ENCODE measurements around the gene SP8. TPM values are rescaled to one million over a fixed set of nuclear protein-coding genes. Genes with fewer than 3 reads are reported as not detected.

Gene SP8
- total RNA-seq, 1 donor from 2014 or later = not detected

DNA sequence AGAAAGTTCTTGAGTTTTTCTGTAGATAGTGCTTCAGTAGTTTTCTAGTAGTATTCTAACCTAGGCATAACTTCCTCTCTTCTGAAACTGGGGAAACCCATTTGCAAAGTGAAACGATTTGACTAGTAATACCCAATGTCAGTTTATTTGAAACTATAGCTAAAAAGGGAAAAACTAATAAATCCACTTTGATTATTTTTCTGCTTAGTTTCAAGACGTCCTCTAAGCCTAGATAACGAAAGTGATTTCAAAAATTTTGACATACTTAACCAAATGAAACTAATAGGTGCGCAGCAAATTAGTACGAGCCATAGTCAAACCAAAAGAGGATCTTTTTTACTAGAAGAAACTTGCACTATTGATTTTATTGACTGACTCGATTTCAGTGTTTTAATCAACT, 9.8 kb upstream of the SP8 start:
- intact Hi-C loops (cut with DNase I) = no loop called here
- no peak for ATAC-seq
- DNase-seq (ENCODE audit: missing footprints) = no peak

DNA sequence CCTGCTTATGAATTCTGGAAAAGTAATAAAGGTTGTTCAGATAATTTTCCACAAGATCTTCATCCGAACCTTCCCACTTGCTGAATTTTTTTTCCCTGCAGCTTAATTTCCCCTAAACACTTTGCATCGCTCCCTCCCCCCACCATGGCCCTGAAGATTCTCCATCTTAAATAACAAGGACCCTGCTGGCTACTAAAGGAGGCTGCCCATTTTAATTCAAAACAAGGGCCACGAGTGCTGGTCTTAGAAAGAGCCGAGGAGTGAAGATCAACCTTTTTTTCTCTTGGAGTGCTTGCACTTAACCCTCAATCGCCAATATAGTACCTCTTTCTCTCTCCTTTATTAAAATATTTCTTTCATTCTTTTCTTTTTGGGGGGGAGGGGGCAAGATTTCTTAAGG, 9.2 kb upstream of the SP8 start:
- intact Hi-C loops (cut with DNase I) = no loop called here
- DNase-seq (ENCODE audit: missing footprints) = no peak
- ATAC-seq = no peak

DNA sequence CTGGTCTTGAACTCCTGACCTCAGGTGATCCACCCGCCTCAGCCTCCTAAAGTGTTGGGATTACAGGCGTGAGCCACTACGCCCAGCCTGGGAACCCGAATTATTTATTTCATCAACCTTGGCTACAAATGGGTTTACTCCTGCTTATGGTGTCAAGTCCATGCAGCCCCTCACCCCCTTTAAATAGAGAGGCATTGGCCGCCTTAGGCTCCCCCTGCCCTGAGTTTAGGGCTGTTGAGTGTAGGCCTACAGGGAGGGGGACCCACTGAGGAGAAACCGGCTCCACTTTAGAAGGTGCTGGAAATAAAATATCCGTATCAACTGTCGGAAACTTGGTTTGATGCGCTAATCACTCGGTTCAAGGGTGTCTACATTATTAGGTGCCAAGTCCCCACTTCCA, 8.7 kb upstream of the SP8 start:
- ATAC-seq = no peak
- intact Hi-C loops (cut with DNase I) = no loop called here
- no peak for DNase-seq (ENCODE audit: missing footprints)

DNA sequence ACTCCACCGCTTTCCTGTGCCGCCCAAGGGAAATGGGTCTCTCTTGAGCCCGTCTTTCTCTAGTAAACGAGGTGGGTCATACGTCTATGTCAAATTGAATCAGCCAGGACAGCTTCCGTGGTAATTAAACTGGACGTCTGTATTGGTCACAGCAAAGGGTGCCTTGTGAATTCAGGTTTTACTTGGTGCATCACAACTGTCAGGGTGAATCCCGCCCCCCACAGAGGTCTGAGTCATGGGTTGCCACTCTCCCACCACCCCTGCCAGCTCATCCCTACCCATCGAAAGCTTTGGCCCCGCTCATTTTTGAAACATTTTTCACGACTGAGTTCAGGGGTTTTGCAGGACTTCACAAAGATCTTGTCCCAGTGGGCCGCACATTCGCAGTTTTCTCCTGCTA, 8.0 kb upstream of the SP8 start:
- no peak for DNase-seq (ENCODE audit: missing footprints)
- no peak for ATAC-seq
- intact Hi-C loops (cut with DNase I) = no loop called here

DNA sequence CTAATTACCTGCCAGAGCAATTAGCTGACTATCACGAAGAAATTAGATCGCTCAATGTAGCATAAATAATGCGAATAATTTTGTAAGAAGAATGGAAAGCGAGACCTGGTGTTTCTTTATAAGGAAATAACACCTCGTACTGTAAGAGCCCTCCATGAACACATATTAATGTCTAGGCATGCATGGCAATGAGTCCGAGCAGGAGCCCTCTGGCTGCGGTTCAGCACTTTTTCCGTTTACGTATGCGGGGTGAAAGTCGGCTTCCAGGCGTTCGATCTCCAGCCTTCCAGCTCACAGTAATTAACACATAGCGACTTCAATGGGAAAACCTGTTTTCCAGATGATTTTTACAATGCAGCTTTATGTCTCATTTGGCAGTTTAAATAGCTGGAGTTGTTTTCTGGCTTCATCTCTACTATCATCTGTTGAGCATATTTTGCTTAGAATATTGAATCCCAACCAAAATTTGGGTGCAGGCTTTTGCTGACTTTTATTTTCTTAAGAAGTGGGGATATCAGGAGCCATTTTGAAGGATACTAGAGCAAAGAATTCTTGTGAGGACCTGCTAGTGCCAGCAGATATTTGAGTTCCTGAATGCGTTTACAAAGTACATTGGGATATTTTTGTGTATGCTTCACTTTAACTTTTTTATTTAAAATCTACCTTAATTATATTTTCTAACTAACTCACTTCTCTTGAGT, 7.2 kb upstream of the SP8 start:
- DNase-seq (ENCODE audit: missing footprints) (no peak), ATAC-seq (no peak)
- intact Hi-C loops (cut with DNase I) = no loop called here

DNA sequence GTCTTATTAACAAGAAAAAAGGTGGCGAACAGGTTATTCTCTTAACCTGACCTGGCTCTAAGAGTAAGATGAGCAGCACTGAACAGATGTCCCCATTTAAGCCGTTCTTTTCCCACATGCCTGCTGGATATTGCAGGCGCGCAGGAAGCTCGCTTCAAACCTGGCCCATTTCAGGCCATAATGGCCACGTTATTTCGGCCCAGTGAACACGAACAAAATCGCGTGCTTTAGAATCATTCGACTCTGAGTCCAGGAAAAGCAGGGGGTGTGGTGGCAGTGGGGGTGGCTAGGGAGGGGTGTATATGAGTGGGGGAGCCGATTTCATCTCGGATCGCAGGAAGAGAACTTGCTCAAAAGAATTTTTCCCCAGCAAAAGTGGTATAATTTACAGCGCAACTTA, 6.6 kb upstream of the SP8 start:
- DNase-seq (ENCODE audit: missing footprints) (no peak), ATAC-seq (no peak)
- intact Hi-C loops (cut with DNase I) = no loop called here

DNA sequence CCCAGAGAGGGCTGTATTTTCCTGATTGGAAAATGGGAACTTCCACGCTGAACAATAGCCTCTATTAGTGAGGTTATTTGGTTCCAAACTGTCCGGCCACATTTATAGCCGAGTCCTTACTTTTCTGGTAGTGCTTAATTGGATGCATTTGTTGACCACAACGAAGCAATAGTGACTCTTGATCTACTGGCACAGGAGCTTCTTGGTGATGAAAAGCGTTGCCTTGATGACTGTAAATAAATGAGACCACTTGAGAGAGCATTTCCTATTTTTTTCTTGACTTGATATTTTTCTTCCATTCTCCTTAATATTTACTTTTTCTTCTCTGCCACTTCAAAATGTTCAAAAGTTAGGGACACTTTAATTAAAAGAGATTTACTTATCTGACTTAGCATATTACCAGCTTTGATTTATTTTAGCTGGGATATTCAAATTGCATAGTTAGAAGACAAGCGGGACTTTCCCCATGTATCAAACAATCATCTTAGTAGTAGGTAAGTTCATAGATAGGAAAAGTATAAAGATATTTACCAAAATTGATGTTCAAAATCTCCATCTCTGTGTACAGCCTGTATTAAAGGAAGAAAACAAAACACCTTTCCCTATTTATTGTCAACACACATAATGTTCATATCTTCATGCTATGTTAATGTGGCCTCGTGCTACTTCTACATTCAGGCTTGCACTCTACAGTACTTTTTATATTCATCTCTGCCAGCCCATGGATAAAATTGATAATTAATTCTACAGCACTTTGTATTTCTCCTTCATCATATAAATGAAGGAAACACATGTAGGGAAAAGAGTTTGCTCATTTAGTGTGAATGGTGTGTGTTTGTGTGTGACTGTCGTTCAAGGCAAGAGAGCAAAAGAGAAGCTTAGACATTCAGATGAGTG, 5.1 kb upstream of the SP8 start:
- no peak for ATAC-seq
- intact Hi-C loops (cut with DNase I) = no loop called here

DNA sequence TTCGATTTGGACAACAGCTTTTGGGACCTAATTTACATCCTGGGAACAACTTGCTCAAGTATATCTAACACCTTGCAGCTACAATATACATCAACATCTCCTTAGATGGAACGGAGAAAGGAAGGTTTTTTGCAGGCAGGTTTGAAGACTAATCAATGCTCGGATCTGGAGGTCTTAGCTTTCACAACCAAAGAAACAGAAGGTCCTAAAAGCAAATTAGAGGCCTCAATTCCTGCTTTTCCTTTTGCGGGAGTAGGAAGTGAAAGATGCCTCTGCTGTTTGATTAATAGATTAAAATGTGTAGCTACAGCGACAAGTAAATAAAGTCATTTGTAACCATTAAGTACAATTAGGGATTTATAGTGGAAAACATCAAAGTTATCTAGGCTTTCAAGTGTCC, 3.7 kb upstream of the SP8 start:
- DNase-seq (ENCODE audit: missing footprints) (no peak), ATAC-seq (no peak)
- intact Hi-C loops (cut with DNase I) = no loop called here

More for the DNA sequence above, 5.1 kb upstream of the SP8 start:
- DNase-seq (ENCODE audit: missing footprints) = no peak

DNA sequence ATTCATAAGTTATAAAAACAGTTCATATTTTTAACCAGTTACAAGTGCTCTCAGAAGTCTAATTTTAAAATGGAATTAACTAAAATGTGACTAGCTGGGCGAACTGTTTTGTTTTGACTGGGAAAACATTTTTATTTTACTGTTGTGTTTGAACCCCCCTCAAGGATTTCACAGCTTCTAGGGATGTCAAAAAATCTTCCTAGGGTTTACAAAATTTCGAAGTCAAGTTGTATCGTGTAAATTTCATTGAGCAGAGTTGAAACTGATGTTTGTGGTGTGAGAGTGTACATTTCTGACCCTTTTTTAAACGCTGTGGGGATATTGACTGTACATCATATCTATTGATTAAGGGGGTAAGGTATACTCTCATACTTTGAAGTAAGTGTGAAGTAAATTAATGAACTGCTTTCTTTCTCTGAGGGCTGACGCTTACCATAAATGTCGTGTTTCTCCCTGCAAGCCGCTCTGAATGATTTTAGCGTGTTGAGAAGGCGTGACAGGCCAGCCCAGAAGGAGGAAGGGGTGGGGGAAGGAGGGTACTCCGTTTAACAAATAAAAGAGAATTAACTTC, 1.8 kb upstream of the SP8 start:
- ATAC-seq (no peak), DNase-seq (ENCODE audit: missing footprints) (no peak)
- intact Hi-C loops (cut with DNase I) = no loop called here

DNA sequence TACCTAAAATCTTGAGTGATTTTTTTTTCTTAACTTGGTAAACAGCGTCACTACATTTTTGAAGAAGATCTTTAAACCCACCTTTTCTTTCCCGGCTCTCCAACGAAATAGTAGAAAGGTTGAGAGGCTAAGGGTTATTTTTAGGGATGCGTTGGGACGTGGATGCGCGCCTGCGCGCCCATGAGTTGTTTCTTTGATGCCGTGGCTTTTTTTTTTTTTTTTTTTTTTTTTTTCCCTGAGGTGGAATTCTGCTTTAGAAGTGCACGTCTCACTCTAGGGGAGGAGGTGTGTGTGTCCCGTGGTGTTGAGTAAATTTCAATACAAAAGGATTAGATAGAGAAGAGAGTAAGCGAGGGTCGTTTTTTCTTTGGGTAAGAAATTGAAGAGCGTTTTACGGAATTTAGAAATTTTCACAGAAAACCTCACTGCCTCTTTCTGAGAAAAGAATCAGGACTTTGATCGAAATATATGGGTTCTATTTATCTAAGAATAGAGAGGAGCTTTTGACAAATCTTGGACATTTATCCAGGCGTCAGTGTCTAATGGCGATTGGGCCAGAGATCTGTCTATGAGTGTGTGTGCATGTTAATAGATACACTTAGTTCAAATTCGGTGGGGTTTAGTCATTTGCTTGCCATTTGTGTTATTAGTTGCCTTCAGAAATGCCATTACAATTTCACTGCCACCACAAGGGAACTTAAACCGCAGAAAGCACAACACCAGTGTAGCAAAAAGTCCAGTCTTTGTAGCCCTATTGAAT, 1.2 kb upstream of the SP8 start:
- intact Hi-C loops (cut with DNase I) = no loop called here
- no peak for ATAC-seq
- no peak for DNase-seq (ENCODE audit: missing footprints)

DNA sequence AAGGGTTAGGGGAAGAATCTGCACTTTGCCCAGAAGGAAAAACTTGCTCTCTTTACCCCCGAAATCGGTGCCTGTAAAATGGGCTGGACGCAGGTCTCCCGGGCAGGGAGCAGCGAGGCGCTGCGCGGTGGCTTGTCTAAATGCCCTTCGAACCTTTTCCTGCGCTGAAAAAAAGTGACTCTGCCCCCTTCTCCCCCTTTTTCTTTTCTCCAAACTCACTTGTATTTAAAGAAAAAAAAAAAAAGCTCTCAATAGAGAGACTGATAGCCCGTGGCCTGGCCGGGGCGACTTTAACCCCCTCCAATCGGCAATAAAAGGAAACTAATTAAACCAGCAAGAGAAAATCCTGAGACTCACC, 286 bp downstream of the SP8 start:
- no peak for DNase-seq (ENCODE audit: missing footprints)
- intact Hi-C loops (cut with DNase I) = no loop called here
- no peak for ATAC-seq

DNA sequence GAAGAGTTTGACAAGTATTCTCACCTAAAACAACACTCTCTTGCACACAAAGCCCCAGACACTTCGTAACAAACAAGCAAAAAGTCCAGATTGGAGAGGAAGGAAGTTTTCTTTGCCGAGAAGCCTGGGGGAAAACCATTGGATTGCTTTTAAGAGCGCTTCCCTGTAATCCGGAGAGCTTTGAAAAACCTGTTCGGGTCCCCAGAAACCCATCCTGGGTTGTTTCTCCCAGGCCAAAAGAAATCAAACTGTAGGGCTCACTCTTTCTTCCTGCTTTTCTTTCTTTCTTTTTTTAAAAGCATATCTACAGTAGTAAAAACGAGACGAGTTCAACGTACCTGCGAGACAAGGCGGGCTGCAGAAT, 655 bp downstream of the SP8 start:
- DNase-seq (ENCODE audit: missing footprints) (no peak), ATAC-seq (no peak)
- intact Hi-C loops (cut with DNase I) = no loop called here

DNA sequence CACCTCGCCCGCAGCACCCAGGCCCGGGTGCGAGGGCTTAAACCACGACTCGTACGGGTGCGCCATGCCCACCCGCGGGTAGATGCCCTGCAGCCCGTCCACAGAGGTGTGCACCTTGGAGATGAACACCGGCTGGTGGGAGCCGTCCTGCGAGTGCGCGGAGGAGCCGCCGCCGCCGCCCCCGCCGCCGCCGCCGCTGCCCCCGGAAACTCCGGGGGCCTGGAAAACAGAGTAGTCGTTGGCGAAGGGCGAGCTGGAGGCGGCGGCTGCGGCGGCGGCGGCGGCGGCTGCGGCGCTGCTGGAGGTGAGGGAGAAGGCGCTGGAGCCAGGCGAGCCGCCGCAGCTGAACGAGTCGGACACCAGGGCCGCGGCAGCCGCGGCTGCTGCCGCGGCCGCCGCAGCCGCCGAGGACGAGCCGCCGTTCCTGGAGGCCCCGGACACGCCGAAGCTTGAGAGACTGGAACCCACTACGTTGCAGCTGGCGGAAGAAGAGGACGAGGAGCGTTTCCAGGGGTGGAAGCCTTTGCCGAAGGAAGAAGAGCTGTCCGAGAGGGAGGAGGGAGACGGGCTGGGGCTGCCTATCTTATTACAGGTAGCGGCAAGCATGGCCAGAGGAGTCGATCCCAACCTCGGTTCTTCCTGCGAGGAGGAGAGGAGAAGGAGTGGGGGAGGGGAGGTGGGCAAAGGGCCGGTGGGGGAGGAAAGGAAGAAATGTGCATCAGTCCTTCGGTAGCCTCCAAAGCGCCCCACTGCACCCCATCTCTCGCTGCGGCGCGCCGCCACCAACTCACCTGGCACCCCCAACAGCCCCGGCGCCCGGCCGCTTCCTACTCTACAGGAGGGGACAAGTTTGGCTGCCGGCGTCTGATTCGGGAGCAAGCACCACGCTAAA, 1.3 kb downstream of the SP8 start:
- intact Hi-C loops (cut with DNase I) = no loop called here
- no peak for ATAC-seq
- no peak for DNase-seq (ENCODE audit: missing footprints)

DNA sequence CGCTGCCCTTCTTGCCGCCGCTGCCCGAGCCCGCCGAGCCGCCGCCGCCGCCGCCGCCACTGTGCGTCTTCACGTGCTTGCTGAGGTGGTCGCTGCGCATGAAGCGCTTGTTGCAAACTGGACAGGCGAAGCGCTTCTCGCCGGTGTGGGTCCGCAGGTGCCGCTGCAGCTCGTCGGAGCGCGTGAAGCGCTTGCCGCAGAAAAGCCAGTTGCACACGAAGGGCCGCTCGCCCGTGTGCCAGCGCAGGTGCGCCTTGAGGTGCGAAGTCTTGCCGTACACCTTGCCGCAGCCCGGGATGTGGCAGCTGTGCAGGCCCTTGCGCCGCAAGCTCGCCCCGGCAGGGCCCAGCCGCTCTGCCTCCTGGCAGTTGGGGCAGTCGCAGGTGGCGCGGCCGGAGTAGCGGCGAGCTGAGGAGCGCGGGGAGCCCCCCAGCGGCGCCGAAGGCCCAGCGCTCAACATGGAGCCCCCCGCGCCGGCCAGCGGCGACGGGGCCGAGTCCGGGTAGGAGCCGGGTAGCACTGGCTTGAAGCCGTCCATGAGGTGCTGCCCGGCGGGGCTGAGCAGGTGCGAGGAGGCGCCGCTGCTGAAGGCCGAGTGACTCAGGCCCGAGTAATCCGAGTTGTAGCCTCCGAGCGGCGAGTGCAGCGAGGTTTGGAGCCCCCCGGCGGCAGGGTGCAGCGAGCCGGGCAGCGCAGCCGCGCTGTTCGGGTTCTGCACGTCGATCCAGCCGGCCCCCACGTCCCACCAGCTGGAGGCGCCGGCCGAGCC, 2.1 kb downstream of the SP8 start:
- no peak for ATAC-seq
- intact Hi-C loops (cut with DNase I) = no loop called here
- no peak for DNase-seq (ENCODE audit: missing footprints)

DNA sequence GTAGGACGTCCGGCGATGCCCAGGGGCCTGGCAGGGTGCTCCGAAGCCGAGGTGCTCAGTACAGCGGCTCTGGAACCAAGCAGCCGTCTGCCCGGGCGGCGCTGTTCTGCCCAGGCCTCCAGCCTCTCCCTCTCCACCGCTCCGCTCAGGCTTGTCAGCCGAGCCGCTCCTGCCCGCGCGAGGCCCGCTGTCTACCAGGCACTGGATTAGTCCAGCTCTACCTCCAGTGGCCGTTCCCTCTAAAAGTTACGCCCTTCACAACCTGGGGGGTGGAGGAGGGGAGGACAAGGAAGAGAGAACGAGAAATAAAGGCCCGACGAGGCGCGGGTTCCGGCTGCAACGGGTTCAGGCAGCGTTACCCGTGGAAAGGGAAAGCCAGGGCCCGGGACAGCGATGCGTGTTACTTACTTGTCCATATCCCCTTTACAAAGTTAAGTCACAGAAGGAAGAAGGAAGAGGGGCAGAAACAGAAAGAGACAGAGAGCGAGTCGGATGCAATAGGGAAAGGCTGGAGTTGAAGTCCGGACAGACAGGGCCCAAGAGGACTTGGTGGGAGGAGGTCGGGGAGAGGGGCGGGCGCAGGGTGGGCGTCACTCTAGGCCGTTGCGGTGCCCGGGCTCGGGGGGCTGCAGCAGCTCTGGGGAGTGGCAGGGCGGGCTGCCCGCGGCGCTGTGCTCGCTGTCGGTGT, 2.8 kb downstream of the SP8 start:
- DNase-seq (ENCODE audit: missing footprints) (no peak), ATAC-seq (no peak)
- intact Hi-C loops (cut with DNase I) = no loop called here

DNA sequence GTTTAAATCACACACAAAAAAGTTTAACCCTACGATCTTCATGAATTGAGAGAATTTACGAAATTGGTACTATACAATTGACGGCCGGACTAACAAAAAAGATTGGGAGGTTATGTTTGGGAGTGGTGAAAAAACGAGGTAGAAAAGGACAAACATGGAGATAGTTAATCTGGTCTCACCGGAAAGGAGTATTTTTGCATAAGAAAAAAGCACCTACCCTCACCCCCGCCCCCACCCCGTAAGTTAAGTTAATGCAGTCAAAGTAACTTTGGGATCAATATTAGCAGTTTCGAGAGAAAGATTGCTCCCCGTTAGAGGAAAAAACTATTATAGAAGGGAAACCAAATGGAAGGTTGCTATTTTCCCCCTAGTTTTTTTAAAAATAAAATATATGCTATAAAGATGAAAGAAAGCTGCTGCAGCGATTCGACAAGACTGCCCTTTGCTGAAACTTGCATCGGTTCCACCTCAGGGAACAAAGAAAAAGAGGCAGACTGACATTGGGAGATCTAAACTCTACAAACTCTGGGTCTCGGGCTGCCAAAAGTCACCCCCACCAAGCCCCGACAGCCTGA, 3.5 kb downstream of the SP8 start:
- no peak for ATAC-seq
- intact Hi-C loops (cut with DNase I) = no loop called here

DNA sequence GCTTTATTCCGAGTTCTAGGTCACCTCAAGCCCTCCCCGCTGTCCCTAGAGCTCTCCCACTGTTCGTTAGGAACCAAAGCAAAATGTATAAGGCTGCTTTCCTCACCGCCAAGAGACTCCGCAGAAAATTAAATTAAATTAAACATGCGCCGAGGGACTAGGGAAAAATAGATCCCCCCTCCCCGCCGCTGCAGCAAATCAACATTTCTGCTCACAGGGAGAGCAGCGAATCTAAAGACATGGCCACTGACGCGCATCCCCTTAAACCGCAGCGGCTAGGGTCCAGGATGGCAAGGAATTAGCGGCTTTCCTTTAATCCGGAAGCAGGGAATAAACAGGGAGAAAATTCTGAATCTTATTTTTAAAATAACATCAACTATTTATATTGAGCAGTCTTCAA, 7.6 kb downstream of the SP8 start:
- ATAC-seq = no peak
- no peak for DNase-seq (ENCODE audit: missing footprints)
- intact Hi-C loops (cut with DNase I) = no loop called here

More for the DNA sequence above, 3.5 kb downstream of the SP8 start:
- DNase-seq (ENCODE audit: missing footprints) = no peak
